ENCODE measurements around the gene CYP39A1. TPM values are rescaled to one million over a fixed set of nuclear protein-coding genes. Genes with fewer than 3 reads are reported as not detected.

Gene CYP39A1
- total RNA-seq, 1 donor from 2014 or later = 0.29 TPM

DNA sequence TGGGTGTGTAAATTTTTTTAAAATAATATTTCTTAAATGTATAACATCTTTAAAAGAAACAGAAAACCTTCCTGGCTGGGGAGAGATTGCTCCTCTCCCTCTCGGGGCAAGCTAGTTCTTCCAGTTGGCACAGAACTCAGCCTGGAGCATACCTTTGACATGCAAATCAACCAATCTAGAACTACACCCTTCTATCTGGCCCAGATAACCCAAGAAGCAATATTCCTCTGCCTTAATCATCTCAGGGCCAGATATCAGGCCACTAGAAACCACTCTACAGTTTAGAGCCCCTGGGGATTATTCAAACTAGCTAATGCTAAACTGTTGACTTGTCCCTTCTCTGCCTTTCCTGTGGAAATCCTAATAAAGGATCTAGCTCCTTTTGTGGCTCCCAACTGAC lies 33.9 kb downstream of the CYP39A1 start:
- TF ChIP-seq, protein P1, sequence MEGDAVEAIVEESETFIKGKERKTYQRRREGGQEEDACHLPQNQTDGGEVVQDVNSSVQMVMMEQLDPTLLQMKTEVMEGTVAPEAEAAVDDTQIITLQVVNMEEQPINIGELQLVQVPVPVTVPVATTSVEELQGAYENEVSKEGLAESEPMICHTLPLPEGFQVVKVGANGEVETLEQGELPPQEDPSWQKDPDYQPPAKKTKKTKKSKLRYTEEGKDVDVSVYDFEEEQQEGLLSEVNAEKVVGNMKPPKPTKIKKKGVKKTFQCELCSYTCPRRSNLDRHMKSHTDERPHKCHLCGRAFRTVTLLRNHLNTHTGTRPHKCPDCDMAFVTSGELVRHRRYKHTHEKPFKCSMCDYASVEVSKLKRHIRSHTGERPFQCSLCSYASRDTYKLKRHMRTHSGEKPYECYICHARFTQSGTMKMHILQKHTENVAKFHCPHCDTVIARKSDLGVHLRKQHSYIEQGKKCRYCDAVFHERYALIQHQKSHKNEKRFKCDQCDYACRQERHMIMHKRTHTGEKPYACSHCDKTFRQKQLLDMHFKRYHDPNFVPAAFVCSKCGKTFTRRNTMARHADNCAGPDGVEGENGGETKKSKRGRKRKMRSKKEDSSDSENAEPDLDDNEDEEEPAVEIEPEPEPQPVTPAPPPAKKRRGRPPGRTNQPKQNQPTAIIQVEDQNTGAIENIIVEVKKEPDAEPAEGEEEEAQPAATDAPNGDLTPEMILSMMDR (IDR thresholded peaks at IDR 0.05; ENCODE audit: insufficient read depth, low read length, poor library complexity, severe bottlenecking) = no peak
- no peaks in the 10 kb centered on the region for H3K36me3 ChIP-seq (ENCODE audit: control insufficient read depth, insufficient read depth, low read length)
- DNase-seq (ENCODE audit: low read depth) = no peak
- H3K27me3 ChIP-seq (ENCODE audit: control insufficient read depth, insufficient read depth, low read length) = no peaks in the 10 kb centered on the region
- no peak overlapping the region for H3K4me3 ChIP-seq (ENCODE audit: low read depth, low read length)

DNA sequence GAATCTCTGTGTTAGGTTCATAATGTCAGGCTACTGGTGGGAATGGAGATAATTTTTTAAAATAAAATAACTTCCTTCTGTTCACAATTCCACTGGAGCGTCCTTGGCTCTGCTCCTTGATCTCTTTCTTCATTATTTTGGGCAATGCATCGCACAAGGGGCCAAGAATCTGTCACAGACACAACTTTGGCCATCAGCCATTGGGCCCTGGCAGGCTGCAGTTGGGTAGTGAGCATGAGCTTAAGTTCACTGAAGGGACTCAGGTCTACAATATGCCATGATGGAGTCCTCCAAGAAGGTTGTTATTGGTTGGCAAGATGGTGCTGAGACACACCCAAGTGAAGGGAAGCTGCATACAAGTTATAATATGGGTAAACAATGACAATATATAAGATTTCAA lies 40.0 kb downstream of the CYP39A1 start:
- TF ChIP-seq, protein P1 (IDR thresholded peaks at IDR 0.05; ENCODE audit: insufficient read depth, low read length, poor library complexity, severe bottlenecking) = no peak
- Histone ChIP-seq H3K36me3 (ENCODE audit: control insufficient read depth, insufficient read depth, low read length) (no peaks in the 10 kb centered on the region), H3K27me3 (ENCODE audit: control insufficient read depth, insufficient read depth, low read length) (no peaks in the 10 kb centered on the region), H3K4me3 (ENCODE audit: low read depth, low read length) (no peak overlapping the region)
- no peak for DNase-seq (ENCODE audit: low read depth)

DNA sequence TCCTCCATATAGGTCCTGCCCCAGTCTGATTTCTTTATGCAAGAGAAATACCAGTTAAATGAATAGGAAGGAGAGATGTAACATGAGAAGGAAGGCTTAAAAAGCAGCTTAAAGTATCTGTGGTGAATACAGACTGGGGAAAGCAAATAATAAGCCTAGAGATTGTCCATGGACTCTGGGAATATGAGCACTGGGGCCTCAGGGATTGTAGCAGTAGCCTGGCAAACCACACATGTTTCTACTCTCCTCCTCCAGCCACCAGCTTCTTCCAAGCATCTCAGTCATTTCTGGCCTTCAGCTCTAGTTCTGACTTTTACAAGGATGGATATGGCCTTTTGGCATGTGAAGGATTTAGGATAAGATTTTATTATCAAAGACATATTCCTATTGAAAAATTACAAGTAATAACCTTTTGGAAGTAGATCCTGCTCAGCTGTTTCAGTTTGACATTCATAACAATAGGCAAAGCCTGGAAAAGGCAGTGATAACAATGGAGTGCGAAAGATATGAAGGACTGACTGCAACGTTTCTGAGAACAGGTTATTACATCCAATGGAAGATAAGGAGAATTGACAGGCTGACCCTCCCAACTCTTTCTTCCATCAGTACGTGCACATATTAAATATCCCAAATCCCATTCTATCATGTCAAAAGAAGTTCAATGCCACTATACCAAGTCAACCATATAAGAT lies 41.6 kb downstream of the CYP39A1 start:
- TF ChIP-seq, protein P1 (IDR thresholded peaks at IDR 0.05; ENCODE audit: insufficient read depth, low read length, poor library complexity, severe bottlenecking) = no peak
- H3K27me3 ChIP-seq (ENCODE audit: control insufficient read depth, insufficient read depth, low read length) = no peaks in the 10 kb centered on the region
- DNase-seq (ENCODE audit: low read depth) = no peak
- H3K36me3 ChIP-seq (ENCODE audit: control insufficient read depth, insufficient read depth, low read length) = no peaks in the 10 kb centered on the region
- no peak overlapping the region for H3K4me3 ChIP-seq (ENCODE audit: low read depth, low read length)

DNA sequence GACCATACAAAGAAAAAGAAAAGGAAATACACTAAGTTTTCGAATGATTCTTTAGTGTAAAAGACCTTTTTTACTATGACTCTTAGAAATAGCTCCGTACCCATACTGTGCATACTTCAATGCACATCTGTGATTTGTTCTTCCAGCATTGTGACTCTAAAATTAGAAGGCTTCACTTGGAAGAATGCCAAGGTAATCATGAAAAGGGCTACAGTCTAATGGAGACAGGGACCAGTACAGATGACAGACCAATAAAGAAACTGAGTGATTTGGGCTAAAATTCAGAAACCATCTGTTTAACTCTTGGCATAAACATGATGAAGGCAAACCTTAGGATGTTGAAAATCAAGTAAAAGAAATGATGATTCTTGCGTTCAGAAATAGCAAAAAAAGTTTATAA lies 46.3 kb downstream of the CYP39A1 start:
- TF ChIP-seq, protein P1 (IDR thresholded peaks at IDR 0.05; ENCODE audit: insufficient read depth, low read length, poor library complexity, severe bottlenecking) = no peak
- no peaks in the 10 kb centered on the region for H3K36me3 ChIP-seq (ENCODE audit: control insufficient read depth, insufficient read depth, low read length)
- H3K4me3 ChIP-seq (ENCODE audit: low read depth, low read length) = no peak overlapping the region
- H3K27me3 ChIP-seq (ENCODE audit: control insufficient read depth, insufficient read depth, low read length) = no peaks in the 10 kb centered on the region
- DNase-seq (ENCODE audit: low read depth) = no peak

DNA sequence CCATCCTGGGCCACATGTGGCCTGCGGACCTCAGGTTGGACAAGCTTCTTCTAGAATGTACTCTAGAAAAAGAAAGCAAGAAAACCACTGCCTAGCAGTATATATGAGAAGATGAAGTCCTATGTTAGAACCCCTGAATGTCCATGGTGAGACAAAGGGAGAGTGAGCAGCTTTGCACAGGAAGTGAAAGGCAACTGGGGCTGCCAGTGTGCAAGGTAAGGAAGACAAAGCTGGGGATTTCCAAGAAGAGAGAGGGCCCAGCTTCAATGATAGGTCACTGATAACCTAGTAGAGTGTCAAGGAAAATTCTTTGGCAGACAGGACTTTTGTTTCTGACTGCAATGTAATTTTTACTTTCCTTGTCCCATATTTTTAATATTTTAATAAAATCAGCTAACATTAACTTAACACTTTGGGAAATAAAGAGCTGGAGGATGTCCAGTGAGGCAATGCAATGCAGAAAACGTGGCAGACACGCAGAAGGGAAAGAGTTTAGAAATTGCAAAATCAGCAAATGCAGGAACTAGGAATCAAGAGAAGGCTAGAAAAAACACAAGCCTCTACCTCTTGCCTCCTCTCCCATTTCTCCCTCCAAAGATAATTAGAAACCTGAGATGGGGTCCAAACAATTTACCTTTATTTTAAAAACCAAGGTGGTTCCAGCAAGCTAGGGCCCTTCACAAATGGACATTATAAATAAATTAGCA lies 47.4 kb downstream of the CYP39A1 start:
- TF ChIP-seq, protein P1 (IDR thresholded peaks at IDR 0.05; ENCODE audit: insufficient read depth, low read length, poor library complexity, severe bottlenecking) = no peak
- no peak overlapping the region for H3K4me3 ChIP-seq (ENCODE audit: low read depth, low read length)
- no peaks in the 10 kb centered on the region for H3K36me3 ChIP-seq (ENCODE audit: control insufficient read depth, insufficient read depth, low read length)
- H3K27me3 ChIP-seq (ENCODE audit: control insufficient read depth, insufficient read depth, low read length) = no peaks in the 10 kb centered on the region
- DNase-seq (ENCODE audit: low read depth) = no peak

All from kidney epithelial cell (primary cell).